Spleen (tissue), 11 donors: ENCODE measurements around the gene SMIM45.
A peak's percentile ranks its signal among the peaks of the same experiment; 100 is the strongest.
"Not testable (repeated sequence)": the region's sequence is repeated elsewhere in the genome, so short reads cannot be mapped to it uniquely, and the experiment has no call there.

Experiments used
- DNase-seq: peaks from one replicate; pipeline ENCODE4 v3.0.0-alpha.2; 2020
- H3K27ac ChIP-seq, 8 donors: fragments of 200-600 bp; sonication (generic) in 7 of 8; 1 replicate in 4 of 8; 2 replicates in 4 of 8; pipeline versions ENCODE4 v1.5.0 to v1.8.0; 2016 to 2021; ENCODE audit warnings: inconsistent platforms in 4 of 8, mild to moderate bottlenecking in 4 of 8, moderate library complexity in 1 of 8
- H3K27me3 ChIP-seq, 7 donors: fragments of 200-600 bp; sonication (generic) in 6 of 7; replicated peaks in 1 of 7; 1 replicate in 4 of 7; 2 replicates in 3 of 7; pipeline versions ENCODE4 v1.5.0 to v1.8.0; 2016 to 2021; ENCODE audit warnings: inconsistent platforms in 3 of 7, mild to moderate bottlenecking in 1 of 7
- H3K36me3 ChIP-seq, 6 donors: fragments of 200-600 bp; sonication (generic) in 5 of 6; 1 replicate in 4 of 6; 2 replicates in 2 of 6; pipeline versions ENCODE4 v1.5.0 to v1.8.0; 2016 to 2021; ENCODE audit warnings: inconsistent platforms in 2 of 6
- H3K4me1 ChIP-seq, 6 donors: fragments of 200-600 bp; sonication (generic) in 5 of 6; 1 replicate in 3 of 6; 2 replicates in 3 of 6; pipeline versions ENCODE4 v1.5.0 to v1.8.0; 2016 to 2021; ENCODE audit warnings: inconsistent platforms in 3 of 6
- H3K4me3 ChIP-seq, 8 donors: fragments of 200-600 bp; sonication (generic) in 7 of 8; 1 replicate in 4 of 8; 2 replicates in 4 of 8; pipeline versions ENCODE4 v1.5.0 to v1.8.0; 2016 to 2021; ENCODE audit warnings: inconsistent platforms in 4 of 8, mild to moderate bottlenecking in 4 of 8, moderate library complexity in 2 of 8
- H3K9me3 ChIP-seq, 8 donors: fragments of 200-600 bp; sonication (generic) in 7 of 8; 1 replicate in 4 of 8; 2 replicates in 4 of 8; pipeline versions ENCODE4 v1.5.0 to v1.8.0; 2016 to 2021; ENCODE audit warnings: inconsistent platforms in 4 of 8
- POLR2A ChIP-seq, 3 donors: fragments of 450-650 bp; IDR thresholded peaks; one replicate each; pipeline ENCODE4 v1.5.1; 2017; ENCODE audit warnings: antibody characterized with exemption in 3 of 3, mild to moderate bottlenecking in 1 of 3
- POLR2AphosphoS5 ChIP-seq, 3 donors: sonication (generic); formaldehyde crosslinking; IDR thresholded peaks; one replicate each; pipeline ENCODE4 v1.5.1; 2017; ENCODE audit warnings: antibody characterized with exemption in 3 of 3
- WGBS, 5 donors: extraction: QIAGEN DNeasy Blood & Tissue Kit in 3 of 5; methylation state at CpG; one replicate each; pipeline versions ENCODE4 v1.1.5 to v1.1.7; 2013 to 2018; 5-methylcytosine and 5-hydroxymethylcytosine counted together
- intact Hi-C: fragments of 100-400 bp; cut with DNase I; formaldehyde crosslinking; loops from one replicate; pipeline ENCODE4 v1.15.0; 2023; ENCODE audit warnings: low total_unique reads
- TF ChIP-seq, protein P1 (sequence below), 11 experiments: fragments of 200-600 bp in 7 of 11; fragments of 450-650 bp in 4 of 11; sonication (generic) in 4 of 11; IDR thresholded peaks in 8 of 11; conservative IDR thresholded peaks in 3 of 11; 1 replicate in 7 of 11; 2 replicates in 4 of 11; pipeline versions ENCODE4 v1.4.0 to v1.8.0; 2016 to 2021; ENCODE audit warnings: antibody characterized with exemption in 11 of 11, inconsistent platforms in 4 of 11, mild to moderate bottlenecking in 1 of 11
- donor health status: healthy with polysubstance abuse.
- donor health status: DM: no; HTN: no; CAD: no; lungs with moderate emphysema.
- donor health status: DM: no; HTN: no; CAD: no.
- donor health status: Bipolar disorder and iron deficiency.
- donor health status: healthy.
- donor health status: DM: no; HTN: no; CAD: no.
- donor health status: DM: yes; HTN: yes; CAD: no.

The SMIM45 gene

GRCh38 chr22:41946629-41947423 is 5.1 kb upstream of the SMIM45 start, which contains the start of gene CENPM:
Gene CENPM, minus strand, starts transcription at chr22:41947152. Its CDS starts 76 bp downstream, at chr22:41947076.
- peak; percentile 97 for DNase-seq
- no peak for TF ChIP-seq POLR2A (IDR thresholded peaks at IDR 0.05)
- TF ChIP-seq, protein P1, sequence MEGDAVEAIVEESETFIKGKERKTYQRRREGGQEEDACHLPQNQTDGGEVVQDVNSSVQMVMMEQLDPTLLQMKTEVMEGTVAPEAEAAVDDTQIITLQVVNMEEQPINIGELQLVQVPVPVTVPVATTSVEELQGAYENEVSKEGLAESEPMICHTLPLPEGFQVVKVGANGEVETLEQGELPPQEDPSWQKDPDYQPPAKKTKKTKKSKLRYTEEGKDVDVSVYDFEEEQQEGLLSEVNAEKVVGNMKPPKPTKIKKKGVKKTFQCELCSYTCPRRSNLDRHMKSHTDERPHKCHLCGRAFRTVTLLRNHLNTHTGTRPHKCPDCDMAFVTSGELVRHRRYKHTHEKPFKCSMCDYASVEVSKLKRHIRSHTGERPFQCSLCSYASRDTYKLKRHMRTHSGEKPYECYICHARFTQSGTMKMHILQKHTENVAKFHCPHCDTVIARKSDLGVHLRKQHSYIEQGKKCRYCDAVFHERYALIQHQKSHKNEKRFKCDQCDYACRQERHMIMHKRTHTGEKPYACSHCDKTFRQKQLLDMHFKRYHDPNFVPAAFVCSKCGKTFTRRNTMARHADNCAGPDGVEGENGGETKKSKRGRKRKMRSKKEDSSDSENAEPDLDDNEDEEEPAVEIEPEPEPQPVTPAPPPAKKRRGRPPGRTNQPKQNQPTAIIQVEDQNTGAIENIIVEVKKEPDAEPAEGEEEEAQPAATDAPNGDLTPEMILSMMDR (IDR thresholded peaks at IDR 0.05 in 8 of 11, conservative IDR thresholded peaks at IDR 0.05 in 3 of 11): peak in 2 of 11 experiments; percentile 17 to 30
- TF ChIP-seq POLR2AphosphoS5 (IDR thresholded peaks at IDR 0.05): peak in 2 of 3 donors; percentile 71 to 78
- Histone ChIP-seq H3K9me3 (no peaks in the 10 kb centered on the region), H3K4me3 (peak within 1 kb of the TSS; percentile 53 to 96 (median 82)), H3K4me1 (peaks cover 13 to 44% (median 22%) of the 10 kb centered on the region in 6 donors), H3K36me3 (peaks cover 0 to 4% (median 0%) of the 10 kb centered on the region in 6 donors), H3K27me3 (peaks cover 0 to 10% (median 0%) of the 10 kb centered on the region in 7 donors), H3K27ac (peak within 1 kb of the TSS in 7 of 8 donors; percentile 17 to 70 (median 59))
- 2 to 4% (median 2%) methylated on average over 21 to 56 of the region's 56 CpGs for WGBS, 5 donors
- intact Hi-C loops: no loop called here

GRCh38 chr22:41947424-41948080 is 4.4 kb upstream of the SMIM45 start:
- Histone ChIP-seq H3K36me3 (peaks cover 0 to 4% (median 0%) of the 10 kb centered on the region in 6 donors), H3K27ac (peak overlapping the region in 4 of 8 donors; percentile 17 to 70 (median 56)), H3K4me1 (peaks cover 13 to 51% (median 22%) of the 10 kb centered on the region in 6 donors), H3K4me3 (peak overlapping the region in 7 of 8 donors; percentile 61 to 96 (median 83)), H3K9me3 (no peaks in the 10 kb centered on the region), H3K27me3 (peaks cover 0 to 10% (median 0%) of the 10 kb centered on the region in 7 donors)
- intact Hi-C loops: no loop called here
- TF ChIP-seq POLR2A (IDR thresholded peaks at IDR 0.05) (no peak), POLR2AphosphoS5 (IDR thresholded peaks at IDR 0.05) (no peak)
- TF ChIP-seq, protein P1 (IDR thresholded peaks at IDR 0.05 in 8 of 11, conservative IDR thresholded peaks at IDR 0.05 in 3 of 11): no peak
- WGBS, 5 donors: 74 to 81% (median 76%) methylated on average over 20 to 21 of the region's 21 CpGs
- no peak for DNase-seq

- H3K27me3 ChIP-seq: peaks cover 0 to 10% (median 0%) of the 10 kb centered on the region in 7 donors
- intact Hi-C loops: no loop called here
- H3K9me3 ChIP-seq: no peaks in the 10 kb centered on the region
- no peak overlapping the region for H3K4me3 ChIP-seq
- H3K36me3 ChIP-seq: no peaks in the 10 kb centered on the region
- WGBS, 5 donors: 89 to 96% (median 93%) methylated on average over 2 of the region's 2 CpGs
- DNase-seq: no peak
- peaks cover 13 to 52% (median 22%) of the 10 kb centered on the region in 6 donors for H3K4me1 ChIP-seq
- H3K27ac ChIP-seq: no peak overlapping the region
- TF ChIP-seq, protein P1 (IDR thresholded peaks at IDR 0.05 in 8 of 11, conservative IDR thresholded peaks at IDR 0.05 in 3 of 11): no peak
- TF ChIP-seq POLR2AphosphoS5 (IDR thresholded peaks at IDR 0.05): no peak
- no peak for TF ChIP-seq POLR2A (IDR thresholded peaks at IDR 0.05)
These were observed 3.8 kb upstream of the SMIM45 start for GRCh38 chr22:41948142-41948541.

DNA sequence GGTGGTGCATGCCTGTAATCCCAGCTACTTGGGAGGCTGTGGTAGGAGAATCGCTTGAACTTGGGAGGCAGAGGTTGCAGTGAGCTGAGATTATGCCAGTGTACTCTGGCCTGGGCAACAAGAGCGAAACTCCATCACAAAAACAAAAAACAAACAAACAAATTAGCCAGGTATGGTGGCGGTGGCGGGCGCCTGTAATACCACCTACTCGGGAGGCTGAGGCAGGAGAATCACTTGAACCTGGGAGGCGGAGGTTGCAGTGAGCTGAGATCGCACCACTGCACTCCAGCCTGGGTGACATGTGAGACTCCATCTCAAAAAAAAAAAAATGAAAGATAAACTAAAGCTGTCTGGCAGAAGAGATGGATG is 3.0 kb upstream of the SMIM45 start:
- WGBS, 5 donors: 81 to 96% (median 87%) methylated on average over 8 of the region's 8 CpGs

More for the DNA sequence above, 3.0 kb upstream of the SMIM45 start:
- DNase-seq, H3K9me3 ChIP-seq, H3K36me3 ChIP-seq, H3K4me3 ChIP-seq, H3K27ac ChIP-seq, intact Hi-C loops: not testable (repeated sequence)
- H3K4me1 ChIP-seq: peaks cover 13 to 52% (median 22%) of the 10 kb centered on the region in 6 donors
- peaks cover 0 to 10% (median 0%) of the 10 kb centered on the region in 7 donors for H3K27me3 ChIP-seq
